Kidney epithelial cell (primary cell): ENCODE results near the gene RYR1. TPM values are rescaled to one million over a fixed set of nuclear protein-coding genes. Genes with fewer than 3 reads are reported as not detected.
"Not testable (repeated sequence)": the region's sequence is repeated elsewhere in the genome, so short reads cannot be mapped to it uniquely, and the experiment has no call there.

Experiments used
- DNase-seq: peaks from one replicate; pipeline ENCODE4 v3.0.0-alpha.2; 2010; ENCODE audit warnings: low read depth
- H3K27me3 ChIP-seq: 2 replicates; pipeline ENCODE4 v1.6.0; 2011; ENCODE audit warnings: low read length; ENCODE audit not compliant: control insufficient read depth, insufficient read depth
- H3K36me3 ChIP-seq: 2 replicates; pipeline ENCODE4 v1.5.1; 2011; ENCODE audit warnings: low read length; ENCODE audit not compliant: control insufficient read depth, insufficient read depth
- H3K4me3 ChIP-seq: 2 replicates; pipeline ENCODE4 v1.5.1; 2011; ENCODE audit warnings: low read depth, mild to moderate bottlenecking, control low read depth, low read length
- total RNA-seq: library from RNA; depleted of rRNA; stranded (reverse); fragments of >200 nt; gene quantifications from 2 replicates; pipeline ENCODE4 v1.2.3, GENCODE V29; 2015
- TF ChIP-seq, protein P1 (sequence below): IDR thresholded peaks from 2 replicates; pipeline ENCODE4 v1.5.1; 2011; ENCODE audit warnings: mild to moderate bottlenecking, moderate library complexity, low read length, control low read depth, inconsistent platforms; ENCODE audit not compliant: insufficient read depth, poor library complexity, severe bottlenecking

Gene RYR1
- total RNA-seq, 1 donor from 2014 or later, result 0.17 TPM

DNA sequence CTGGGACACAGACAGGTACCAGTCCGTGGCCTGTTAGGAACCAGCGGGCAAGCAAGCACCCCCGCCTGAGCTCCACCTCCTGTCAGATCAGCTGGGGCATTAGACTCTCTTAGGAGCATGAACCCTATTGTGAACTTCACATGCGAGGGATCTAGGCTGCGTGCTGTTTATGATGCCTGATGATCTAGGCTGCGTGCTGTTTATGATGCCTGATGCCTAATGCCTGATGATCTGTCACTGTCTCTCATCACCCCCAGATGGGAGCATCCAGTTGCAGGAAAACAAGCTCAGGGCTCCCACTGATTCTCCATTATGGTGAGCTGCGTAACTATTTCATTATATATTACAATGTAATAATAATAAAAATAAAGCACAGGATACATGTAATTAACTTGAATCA lies 11.1 kb upstream of the RYR1 start:
- TF ChIP-seq, protein P1, sequence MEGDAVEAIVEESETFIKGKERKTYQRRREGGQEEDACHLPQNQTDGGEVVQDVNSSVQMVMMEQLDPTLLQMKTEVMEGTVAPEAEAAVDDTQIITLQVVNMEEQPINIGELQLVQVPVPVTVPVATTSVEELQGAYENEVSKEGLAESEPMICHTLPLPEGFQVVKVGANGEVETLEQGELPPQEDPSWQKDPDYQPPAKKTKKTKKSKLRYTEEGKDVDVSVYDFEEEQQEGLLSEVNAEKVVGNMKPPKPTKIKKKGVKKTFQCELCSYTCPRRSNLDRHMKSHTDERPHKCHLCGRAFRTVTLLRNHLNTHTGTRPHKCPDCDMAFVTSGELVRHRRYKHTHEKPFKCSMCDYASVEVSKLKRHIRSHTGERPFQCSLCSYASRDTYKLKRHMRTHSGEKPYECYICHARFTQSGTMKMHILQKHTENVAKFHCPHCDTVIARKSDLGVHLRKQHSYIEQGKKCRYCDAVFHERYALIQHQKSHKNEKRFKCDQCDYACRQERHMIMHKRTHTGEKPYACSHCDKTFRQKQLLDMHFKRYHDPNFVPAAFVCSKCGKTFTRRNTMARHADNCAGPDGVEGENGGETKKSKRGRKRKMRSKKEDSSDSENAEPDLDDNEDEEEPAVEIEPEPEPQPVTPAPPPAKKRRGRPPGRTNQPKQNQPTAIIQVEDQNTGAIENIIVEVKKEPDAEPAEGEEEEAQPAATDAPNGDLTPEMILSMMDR, result no peak
- H3K4me3 ChIP-seq, result no peak overlapping the region

DNA sequence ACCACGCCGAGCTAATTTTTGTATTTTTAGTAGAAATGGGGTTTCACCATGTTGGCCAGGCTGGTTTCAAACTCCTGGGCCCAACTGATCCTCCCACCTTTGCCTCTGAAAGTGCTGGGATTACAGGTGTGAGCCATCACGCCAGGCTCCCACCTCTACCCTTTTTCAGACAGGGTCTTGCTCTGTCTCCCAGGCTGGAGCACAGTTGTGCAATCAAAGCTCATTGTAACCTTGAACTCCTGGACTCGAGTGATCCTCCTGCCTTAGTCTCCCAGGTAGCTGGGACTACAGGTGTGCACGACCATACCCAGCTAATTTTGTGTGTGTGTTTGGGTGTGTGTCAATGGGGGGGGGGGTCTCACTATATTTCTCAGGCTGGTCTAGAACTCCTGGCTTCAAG lies 9.2 kb upstream of the RYR1 start:
- Histone ChIP-seq H3K36me3 (no peaks in the 10 kb centered on the region), H3K4me3 (no peak overlapping the region), H3K27me3 (peaks cover 8% of the 10 kb centered on the region)
- TF ChIP-seq, protein P1, result no peak
- DNase-seq, result no peak

More for the DNA sequence above, 11.1 kb upstream of the RYR1 start:
- DNase-seq, result no peak
- Histone ChIP-seq H3K27me3 (peaks cover 22% of the 10 kb centered on the region), H3K36me3 (no peaks in the 10 kb centered on the region)

DNA sequence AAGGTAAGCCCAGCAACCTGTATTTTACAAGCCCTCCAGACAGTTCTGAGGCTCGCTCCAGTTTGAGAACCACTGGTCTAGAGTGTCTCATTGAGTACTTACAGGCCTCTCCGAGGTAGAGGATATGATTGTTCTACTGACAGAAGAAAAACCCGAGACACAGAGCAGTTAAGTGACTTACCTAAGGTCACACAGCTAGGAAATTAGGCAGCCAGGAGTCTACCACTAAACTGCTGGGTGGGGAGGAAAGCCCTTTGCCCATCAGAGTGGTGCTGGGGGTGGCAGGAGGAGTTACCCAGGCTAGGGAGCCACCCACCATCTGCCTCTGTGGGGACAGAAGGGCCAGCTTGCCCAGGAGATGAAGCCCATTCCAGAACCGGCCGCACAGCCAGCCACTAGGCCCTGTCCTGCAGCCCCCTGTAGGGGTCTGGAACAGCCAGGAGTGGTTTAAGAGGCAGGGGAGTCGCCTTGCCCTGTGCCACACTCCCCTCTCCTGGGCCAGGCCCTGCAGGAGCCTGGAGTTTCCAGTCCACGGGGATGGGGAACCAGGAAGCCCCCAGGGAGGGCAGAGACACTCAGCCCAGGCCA lies 8.2 kb upstream of the RYR1 start:
- Histone ChIP-seq H3K36me3 (no peaks in the 10 kb centered on the region), H3K4me3 (no peak overlapping the region), H3K27me3 (peaks cover 11% of the 10 kb centered on the region)
- TF ChIP-seq, protein P1, result no peak
- no peak for DNase-seq

DNA sequence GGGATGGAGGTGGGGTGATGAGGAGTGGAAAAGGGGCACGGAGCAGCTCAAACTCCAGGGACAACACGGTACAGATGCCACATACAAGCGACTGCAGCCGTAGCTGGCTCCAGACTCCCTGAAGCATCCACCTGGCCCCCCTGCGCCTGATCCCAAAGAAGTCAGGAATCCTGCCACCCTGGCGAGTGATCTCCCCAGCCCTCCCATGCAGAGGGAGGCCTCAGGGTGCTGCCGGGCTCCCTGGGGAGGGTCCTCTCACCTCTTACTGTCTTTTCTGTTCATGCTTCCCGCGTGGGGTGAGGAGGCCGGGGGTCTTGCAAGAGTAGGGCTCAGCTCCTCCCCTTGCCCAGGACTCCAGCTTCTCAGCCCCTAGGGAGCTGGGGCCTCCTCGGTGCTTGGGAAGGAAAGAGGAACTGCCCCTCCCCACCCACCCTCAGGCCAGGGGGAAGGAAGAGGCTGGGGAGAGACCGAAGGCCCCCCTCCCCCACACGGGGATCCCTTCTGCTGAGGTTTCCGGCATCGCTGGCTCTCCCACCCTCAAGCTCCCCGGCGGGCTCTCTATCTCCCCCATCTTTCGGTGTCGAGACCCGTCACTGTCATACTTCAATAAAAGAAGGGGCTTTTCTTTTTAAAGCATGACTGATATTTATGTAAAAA lies 7.6 kb upstream of the RYR1 start, which contains the start of gene RASGRP4:
RASGRP4 (minus strand) TSS at position 410 of the 657 bp plus-strand sequence; CDS start at position 282, 128 bp downstream.
- Histone ChIP-seq H3K36me3 (no peaks in the 10 kb centered on the region), H3K4me3 (no peak within 1 kb of the TSS), H3K27me3 (peaks cover 11% of the 10 kb centered on the region)
- TF ChIP-seq, protein P1, result no peak
- no peak for DNase-seq

DNA sequence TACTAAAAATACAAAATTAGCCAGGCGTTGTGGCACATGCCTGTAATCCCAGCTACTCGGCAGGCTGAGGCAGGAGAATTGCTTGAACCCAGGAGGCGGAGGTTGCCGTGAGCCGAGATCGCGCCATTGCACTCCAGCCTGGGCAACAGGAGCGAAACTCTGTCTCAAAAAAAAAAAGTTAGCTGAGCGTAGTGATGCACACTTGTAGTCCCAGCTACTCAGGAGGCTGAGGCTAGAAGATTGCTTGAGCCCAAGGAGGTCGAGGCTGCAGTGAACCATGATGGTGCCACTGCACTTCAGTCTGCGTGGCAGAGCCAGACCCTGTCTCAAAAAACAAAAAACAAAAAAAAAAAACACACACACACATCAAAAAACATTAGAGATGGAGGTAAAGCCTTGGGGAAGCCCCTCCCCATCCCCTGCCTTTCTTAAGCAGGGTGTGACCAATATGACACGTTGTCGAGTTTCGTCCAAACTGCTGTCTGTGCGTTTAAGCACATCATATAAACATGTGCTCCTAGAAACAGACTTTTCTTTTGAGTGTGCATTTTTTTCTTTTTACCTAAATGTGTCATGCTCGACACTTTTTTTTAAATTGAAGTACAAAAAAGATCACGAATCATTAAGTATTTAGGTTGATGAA lies 6.3 kb upstream of the RYR1 start:
- not testable (repeated sequence) for H3K36me3 ChIP-seq, H3K4me3 ChIP-seq, DNase-seq
- peaks cover 14% of the 10 kb centered on the region for H3K27me3 ChIP-seq

DNA sequence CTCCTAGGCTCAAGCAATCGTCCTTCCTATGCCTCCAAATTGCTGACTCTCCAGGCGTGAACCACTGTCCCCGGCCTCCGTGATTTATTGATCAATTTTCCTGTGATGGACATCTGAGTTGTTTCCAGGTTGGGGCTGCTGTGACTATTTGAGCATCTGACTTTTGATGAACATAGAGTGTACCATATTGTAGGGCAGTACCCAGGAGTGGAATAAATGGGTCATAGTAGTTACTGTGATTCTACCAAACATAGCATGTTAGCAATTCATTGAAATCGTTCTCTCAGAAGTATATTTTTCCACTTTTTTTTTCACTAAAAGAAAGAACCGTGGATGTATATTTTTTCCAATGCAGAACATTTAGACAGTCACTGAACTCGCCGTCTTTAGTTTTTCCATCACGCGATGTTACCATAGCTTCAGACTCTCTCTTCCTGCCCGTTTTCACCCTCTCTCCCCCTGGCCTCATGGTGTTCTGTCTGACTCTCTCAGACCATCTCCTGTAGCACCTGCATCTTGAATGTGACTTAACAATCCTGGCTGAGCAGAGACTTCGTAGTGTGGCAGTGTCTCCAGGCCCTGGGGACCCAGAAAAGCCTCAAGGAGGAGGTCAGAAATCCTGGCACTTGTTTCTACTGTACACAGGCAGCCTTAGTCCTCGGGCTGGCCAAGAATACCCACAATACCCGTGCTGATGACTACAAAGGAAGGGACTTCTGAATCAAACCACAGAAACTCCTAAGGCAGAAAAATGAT lies 4.3 kb upstream of the RYR1 start:
- H3K4me3 ChIP-seq, result no peak overlapping the region
- peaks cover 25% of the 10 kb centered on the region for H3K27me3 ChIP-seq
- TF ChIP-seq, protein P1, result no peak
- DNase-seq, result no peak
- H3K36me3 ChIP-seq, result no peaks in the 10 kb centered on the region
